HPDE6-E6E7 (cell line): ENCODE data around the gene UBR2.
"Not testable (repeated sequence)": the region's sequence is repeated elsewhere in the genome, so short reads cannot be mapped to it uniquely, and the experiment has no call there.

Source experiments
- DNase-seq: peaks from one replicate; pipeline ENCODE4 v3.0.0; 2011; ENCODE audit warnings: missing footprints; ENCODE audit errors: extremely low spot score

UBR2 gene

DNA sequence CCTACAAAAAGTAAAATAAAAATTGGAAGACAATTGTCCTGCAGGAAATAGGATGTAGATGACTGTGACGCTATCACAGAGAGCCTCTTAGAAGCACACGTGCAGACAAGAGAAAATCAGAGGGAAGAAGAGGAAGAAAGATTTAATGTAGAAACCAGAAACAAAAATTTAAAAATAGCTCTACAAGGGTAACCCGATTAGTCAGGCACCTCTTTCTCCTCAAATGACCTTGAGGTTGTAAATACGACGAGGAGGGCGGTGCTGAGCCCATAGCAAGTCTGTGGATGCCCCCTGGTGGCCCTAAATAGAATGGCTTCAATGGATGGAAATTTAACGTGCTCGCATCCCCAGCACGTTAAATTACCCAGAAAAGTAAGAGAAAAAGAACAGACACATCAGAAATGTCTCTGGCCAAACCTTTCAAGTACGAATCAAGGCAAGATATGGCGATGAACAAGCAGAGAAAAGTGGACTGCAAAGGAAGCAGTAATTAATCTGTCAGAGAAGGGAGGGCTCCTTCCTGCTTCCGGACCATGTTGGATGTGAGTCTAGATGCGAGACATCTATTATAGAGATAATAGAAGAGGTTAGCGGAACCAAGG lies 162.8 kb downstream of the UBR2 start:
- DNase-seq, result peak; percentile 64

DNA sequence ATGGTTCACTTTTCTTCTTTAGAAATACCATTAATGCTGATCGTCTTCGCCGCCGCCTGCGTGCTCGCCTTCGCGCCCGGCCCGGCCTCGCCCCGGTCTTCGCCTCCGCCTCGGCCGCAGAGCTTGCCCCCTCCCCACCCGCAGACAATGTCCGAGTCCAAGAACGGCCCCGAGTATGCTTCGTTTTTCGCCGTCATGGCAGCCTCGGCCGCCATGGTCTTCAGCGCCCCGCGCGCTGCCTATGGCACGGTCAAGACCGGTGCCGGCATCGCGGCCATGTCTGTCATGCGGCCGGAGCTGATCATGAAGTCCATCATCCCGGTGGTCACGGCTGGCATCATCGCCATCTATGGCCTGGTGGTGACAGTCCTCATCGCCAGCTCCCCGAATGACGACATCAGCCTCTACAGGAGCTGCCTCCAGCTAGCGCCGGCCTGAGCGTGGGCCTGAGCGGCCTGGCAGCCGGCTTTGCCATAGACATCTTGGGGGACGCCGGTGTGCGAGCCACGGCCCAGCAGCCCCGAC lies 163.3 kb downstream of the UBR2 start:
- DNase-seq, result no peak

DNA sequence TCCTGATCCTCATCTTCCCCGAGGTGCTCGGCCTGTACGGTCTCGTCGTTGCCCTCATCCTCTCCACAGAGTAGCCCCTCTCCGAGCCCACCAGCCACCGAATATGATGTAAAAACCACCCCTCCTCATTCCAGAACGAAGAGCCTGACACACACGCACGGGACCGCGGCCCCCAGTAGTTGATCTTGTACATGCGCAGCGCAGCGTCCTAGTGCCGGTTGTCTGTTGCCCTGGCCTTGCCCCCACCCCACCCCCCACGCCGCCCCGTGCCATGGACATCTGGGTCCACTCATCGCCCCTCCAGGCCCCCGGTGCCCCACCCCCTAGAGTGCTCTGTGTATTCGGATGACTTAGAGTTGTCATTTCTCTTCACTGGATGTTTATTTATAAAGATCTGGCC lies 163.8 kb downstream of the UBR2 start:
- DNase-seq, result no peak

DNA sequence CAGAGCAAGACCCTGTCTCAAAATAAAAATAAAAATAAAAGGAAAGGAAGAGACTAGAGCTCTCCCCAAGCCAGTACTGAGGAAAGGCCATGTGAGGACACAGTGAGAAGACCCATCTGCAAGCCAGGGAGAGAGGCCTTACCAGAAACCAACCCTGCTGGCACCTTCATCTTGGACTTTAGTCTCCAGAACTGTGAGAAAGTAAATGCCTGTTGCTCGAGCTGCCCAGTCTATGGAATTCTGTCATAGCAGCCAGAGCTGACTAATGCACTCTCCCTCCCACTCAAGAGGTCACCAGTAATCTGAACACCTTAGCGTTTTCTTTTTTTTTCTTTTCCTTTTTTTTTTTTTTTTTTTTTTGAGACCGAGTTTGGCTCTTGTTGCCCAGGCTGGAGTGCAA lies 165.9 kb downstream of the UBR2 start:
- DNase-seq, result no peak

DNA sequence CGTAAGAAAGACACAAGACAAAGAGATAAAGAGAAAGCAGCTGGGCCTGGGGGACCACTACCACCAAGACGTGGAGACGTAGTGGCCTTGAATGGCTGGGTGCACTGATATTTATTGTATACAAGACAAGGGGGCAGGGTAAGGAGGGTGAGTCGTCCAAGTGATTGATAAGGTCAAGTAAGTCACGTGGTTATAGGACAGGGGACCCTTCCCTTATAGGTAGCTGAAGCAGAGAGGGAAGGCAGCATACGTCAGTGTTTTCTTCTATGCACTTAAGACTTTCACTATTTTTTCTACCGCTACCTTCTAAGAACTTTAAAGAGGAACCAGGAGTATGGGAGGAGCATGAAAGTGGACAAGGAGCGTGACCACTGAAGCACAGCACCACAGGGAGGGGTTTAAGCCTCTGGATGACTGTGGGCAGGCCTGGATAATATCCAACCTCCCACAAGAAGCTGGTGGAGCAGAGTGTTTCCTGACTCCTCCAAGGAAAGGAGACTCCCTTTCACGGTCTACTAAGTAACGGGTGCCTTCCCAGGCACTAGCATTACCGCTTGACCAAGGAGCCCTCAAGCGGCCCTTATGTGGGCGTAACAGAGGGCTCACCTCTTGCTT lies 170.1 kb downstream of the UBR2 start:
- not testable (repeated sequence) for DNase-seq

DNA sequence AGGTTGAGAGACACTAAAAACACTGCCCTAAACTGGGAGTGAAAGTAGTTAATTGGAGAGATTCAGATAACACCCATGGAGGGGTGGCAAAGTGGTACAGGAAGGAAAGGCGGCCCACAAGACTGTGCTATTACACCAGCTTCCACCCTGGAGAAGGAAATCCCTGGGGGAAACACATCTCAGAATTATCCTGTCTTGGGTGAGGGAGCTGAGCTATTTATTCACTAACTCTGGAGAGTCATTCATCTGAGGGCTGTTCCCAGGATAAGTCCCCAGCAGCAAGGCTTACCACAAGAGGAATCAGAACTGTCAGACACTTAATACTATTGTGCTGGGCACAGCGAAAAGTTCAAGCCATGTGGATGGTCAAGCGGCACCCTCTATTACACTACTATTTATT lies 172.1 kb downstream of the UBR2 start:
- DNase-seq, result no peak

DNA sequence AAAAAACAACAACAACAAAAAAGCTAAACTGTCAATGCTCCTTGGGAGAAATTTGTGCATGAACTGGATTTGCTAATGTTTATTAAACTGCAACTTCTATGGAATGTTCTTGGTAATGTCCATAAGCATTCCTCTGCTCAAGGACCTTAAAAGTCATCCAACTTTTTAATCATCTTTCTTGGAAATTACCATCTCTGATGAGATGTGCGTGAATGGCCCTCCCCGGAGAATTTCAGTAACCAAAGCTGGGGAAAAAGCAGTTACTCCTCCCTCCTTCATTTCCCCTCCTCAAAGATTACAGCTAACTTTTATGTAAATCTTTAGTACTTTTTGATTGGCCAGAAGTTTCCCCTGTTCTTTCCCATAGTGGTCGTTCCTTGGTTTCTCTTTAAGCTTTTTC lies 176.9 kb downstream of the UBR2 start:
- DNase-seq, result no peak

DNA sequence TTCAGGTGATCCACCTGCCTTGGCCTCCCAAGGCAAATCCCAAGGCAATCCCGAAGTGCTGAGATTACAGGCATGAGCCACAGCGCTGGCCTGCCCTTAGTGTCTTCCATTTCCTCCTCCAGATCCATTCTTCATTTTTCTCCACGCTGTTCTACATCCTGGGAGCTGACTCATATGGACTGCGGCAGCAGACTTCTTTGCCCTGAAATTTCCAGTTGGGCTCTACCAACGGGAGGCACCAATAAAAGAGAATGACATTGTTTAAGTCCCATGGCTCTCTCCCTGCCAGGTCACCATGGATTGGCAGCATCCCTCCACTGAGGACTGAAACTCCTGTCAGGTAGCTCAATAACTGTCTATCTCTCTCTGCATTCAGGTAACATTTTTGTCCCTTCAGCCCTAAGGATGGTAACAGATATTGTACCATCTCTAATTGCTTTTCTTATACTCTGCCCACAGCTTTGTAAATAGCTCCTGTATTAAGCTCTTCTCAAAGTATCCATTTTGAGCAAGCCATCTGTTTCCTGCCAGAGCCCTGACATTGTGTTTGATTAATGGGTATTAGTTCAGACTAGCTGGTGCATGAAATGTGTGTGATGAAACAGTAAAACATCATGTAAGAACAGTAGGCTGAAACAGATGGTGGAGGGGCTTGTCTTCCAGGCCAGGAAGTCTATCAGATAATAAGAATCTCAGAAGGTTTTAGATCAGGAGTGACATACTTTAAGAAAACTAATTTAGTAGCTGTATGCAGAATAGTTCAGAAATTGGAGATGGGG lies 178.5 kb downstream of the UBR2 start:
- peak; percentile 39 for DNase-seq
